CD8-positive, alpha-beta memory T cell (primary cell): ENCODE results near the gene NPAS3. TPM values are rescaled to one million over a fixed set of nuclear protein-coding genes. Genes with fewer than 3 reads are reported as not detected.

Source experiments
- CTCF ChIA-PET: fragments of 350-600 bp; sonication (Branson Sonifier 250); formaldehyde crosslinking; loops from one replicate; lab custom pipeline; 2021; ENCODE audit warnings: antibody characterized with exemption; lab: Charles Lee
- POLR2A ChIA-PET: fragments of 350-600 bp; sonication (Branson Sonifier 250); formaldehyde crosslinking; loops from one replicate; lab custom pipeline; 2021; ENCODE audit warnings: antibody characterized with exemption; lab: Charles Lee
- DNase-seq, 5 donors: peaks; one replicate each; pipeline versions ENCODE4 v3.0.0 to v3.0.0-alpha.2; 2020 to 2022; ENCODE audit warnings: mixed read lengths in 1 of 5
- H3K27ac ChIP-seq: one replicate; pipeline ENCODE4 v1.7.0; 2013; ENCODE audit warnings: low read depth, mild to moderate bottlenecking, low read length, moderate library complexity
- H3K27me3 ChIP-seq: 2 replicates; pipeline ENCODE4 v1.7.0; 2013; ENCODE audit warnings: low read length, mild to moderate bottlenecking; ENCODE audit not compliant: insufficient read depth, poor library complexity, severe bottlenecking
- H3K36me3 ChIP-seq: 2 replicates; pipeline ENCODE4 v1.7.0; 2013; ENCODE audit warnings: mild to moderate bottlenecking, low read length, moderate library complexity; ENCODE audit not compliant: insufficient read depth
- H3K4me1 ChIP-seq: 2 replicates; pipeline ENCODE4 v1.7.0; 2013; ENCODE audit warnings: mild to moderate bottlenecking, low read length, moderate library complexity; ENCODE audit not compliant: insufficient read depth
- H3K4me3 ChIP-seq: 2 replicates; pipeline ENCODE4 v1.7.0; 2013; ENCODE audit warnings: mild to moderate bottlenecking, low read length
- H3K9me3 ChIP-seq: 2 replicates; pipeline ENCODE4 v1.7.0; 2013; ENCODE audit warnings: mild to moderate bottlenecking, low read length
- H3K27ac Mint-ChIP-seq, 8 donors: one replicate each; pipeline ENCODE4 v1.8.0; 2020 to 2021; ENCODE audit warnings: mixed read lengths in 8 of 8, mild to moderate bottlenecking in 6 of 8, inconsistent platforms in 3 of 8, moderate library complexity in 3 of 8
- H3K27me3 Mint-ChIP-seq, 2 donors: one replicate each; pipeline ENCODE4 v1.8.0; 2020 to 2021; ENCODE audit warnings: mixed read lengths in 2 of 2, mild to moderate bottlenecking in 1 of 2, moderate library complexity in 1 of 2
- H3K36me3 Mint-ChIP-seq, 3 donors: one replicate each; pipeline ENCODE4 v1.8.0; 2020 to 2021; ENCODE audit warnings: mixed read lengths in 3 of 3, inconsistent platforms in 1 of 3, mild to moderate bottlenecking in 1 of 3
- H3K4me1 Mint-ChIP-seq, 3 donors: one replicate each; pipeline ENCODE4 v1.8.0; 2020 to 2021; ENCODE audit warnings: mixed read lengths in 3 of 3, inconsistent platforms in 1 of 3, mild to moderate bottlenecking in 1 of 3
- H3K4me3 Mint-ChIP-seq, 7 donors: one replicate each; pipeline ENCODE4 v1.8.0; 2020 to 2021; ENCODE audit warnings: mixed read lengths in 7 of 7, mild to moderate bottlenecking in 6 of 7, moderate library complexity in 4 of 7, inconsistent platforms in 2 of 7
- H3K9me3 Mint-ChIP-seq, 5 donors: one replicate each; pipeline ENCODE4 v1.8.0; 2020 to 2022; ENCODE audit warnings: mixed read lengths in 5 of 5, mild to moderate bottlenecking in 3 of 5, moderate library complexity in 2 of 5, inconsistent platforms in 1 of 5
- polyA plus RNA-seq: library from polyadenylated mRNA; unstranded; fragments of 300-500 nt; fragmentation: Illumina TruSeq; gene quantifications from one replicate; pipeline ENCODE4 v1.2.3, GENCODE V29; 2021
- total RNA-seq, 2 experiments: library from RNA; stranded (reverse); gene quantifications; one replicate each; pipeline ENCODE4 v1.2.3, GENCODE V29; 2021

NPAS3 gene
- total and polyA plus RNA-seq, 3 experiments from 2014 or later, result not detected

GRCh38 chr14:33362934-33363333 is 424.3 kb downstream of the NPAS3 start:
- Mint-ChIP-seq H3K4me3 (no peak overlapping the region), H3K4me1 (no peaks in the 10 kb centered on the region), H3K27me3 (no peaks in the 10 kb centered on the region), H3K9me3 (peaks cover 1 to 9% (median 2%) of the 10 kb centered on the region in 5 donors), H3K36me3 (no peaks in the 10 kb centered on the region), H3K27ac (peak overlapping the region in 1 of 8 donors; percentile 66)
- H3K9me3 ChIP-seq, result no peaks in the 10 kb centered on the region
- CTCF ChIA-PET, result no interaction called here
- H3K27me3 ChIP-seq, result no peaks in the 10 kb centered on the region
- POLR2A ChIA-PET, result no interaction called here
- no peak overlapping the region for H3K27ac ChIP-seq
- DNase-seq, result no peak
- no peak overlapping the region for H3K4me3 ChIP-seq
- no peaks in the 10 kb centered on the region for H3K4me1 ChIP-seq
- H3K36me3 ChIP-seq, result no peaks in the 10 kb centered on the region

- Mint-ChIP-seq H3K4me1 (no peaks in the 10 kb centered on the region), H3K9me3 (peaks cover 0 to 11% (median 2%) of the 10 kb centered on the region in 5 donors), H3K27ac (no peak overlapping the region), H3K27me3 (no peaks in the 10 kb centered on the region), H3K4me3 (no peak overlapping the region), H3K36me3 (no peaks in the 10 kb centered on the region)
- Histone ChIP-seq H3K27me3 (no peaks in the 10 kb centered on the region), H3K9me3 (no peaks in the 10 kb centered on the region), H3K36me3 (no peaks in the 10 kb centered on the region), H3K4me1 (no peaks in the 10 kb centered on the region), H3K27ac (no peak overlapping the region), H3K4me3 (no peak overlapping the region)
- CTCF ChIA-PET, result no interaction called here
- POLR2A ChIA-PET, result no interaction called here
- no peak for DNase-seq
Observed at GRCh38 chr14:33363682-33364081, 425.0 kb downstream of the NPAS3 start.

DNA sequence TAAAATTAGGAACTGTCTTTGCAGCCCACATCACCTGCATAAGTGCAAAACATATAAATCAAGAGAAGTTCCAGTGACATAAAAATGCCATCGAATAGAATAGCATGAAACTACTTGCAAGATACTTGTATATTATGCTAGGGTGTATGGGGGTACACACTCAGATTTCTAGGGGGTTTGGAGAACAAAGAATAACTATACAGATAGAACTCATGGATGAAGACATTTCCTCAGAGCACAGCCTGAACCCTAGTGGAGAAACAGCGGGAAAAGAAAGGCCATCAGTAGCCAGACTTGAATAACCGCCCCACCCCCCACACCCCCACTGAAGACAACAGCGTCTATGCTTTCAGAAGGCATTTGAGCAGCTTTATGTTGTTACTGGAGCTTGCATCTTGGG is 425.8 kb downstream of the NPAS3 start:
- no peak overlapping the region for H3K27ac ChIP-seq
- no peaks in the 10 kb centered on the region for H3K36me3 ChIP-seq
- CTCF ChIA-PET, result no interaction called here
- Mint-ChIP-seq H3K9me3 (peaks cover 0 to 9% (median 2%) of the 10 kb centered on the region in 5 donors), H3K4me3 (no peak overlapping the region), H3K36me3 (no peaks in the 10 kb centered on the region), H3K4me1 (no peaks in the 10 kb centered on the region), H3K27me3 (peaks cover 0 to 2% of the 10 kb centered on the region in 2 donors), H3K27ac (no peak overlapping the region)
- no peaks in the 10 kb centered on the region for H3K27me3 ChIP-seq
- POLR2A ChIA-PET, result no interaction called here
- H3K4me1 ChIP-seq, result no peaks in the 10 kb centered on the region
- no peak for DNase-seq
- no peaks in the 10 kb centered on the region for H3K9me3 ChIP-seq
- no peak overlapping the region for H3K4me3 ChIP-seq

- Histone ChIP-seq H3K9me3 (no peaks in the 10 kb centered on the region), H3K27me3 (no peaks in the 10 kb centered on the region), H3K27ac (no peak overlapping the region), H3K4me1 (no peaks in the 10 kb centered on the region), H3K4me3 (no peak overlapping the region), H3K36me3 (no peaks in the 10 kb centered on the region)
- Mint-ChIP-seq H3K9me3 (peaks cover 0 to 4% (median 1%) of the 10 kb centered on the region in 5 donors), H3K4me3 (no peak overlapping the region), H3K4me1 (no peaks in the 10 kb centered on the region), H3K36me3 (no peaks in the 10 kb centered on the region), H3K27ac (no peak overlapping the region), H3K27me3 (peaks cover 0 to 2% of the 10 kb centered on the region in 2 donors)
- no peak for DNase-seq
- POLR2A ChIA-PET, result no interaction called here
- CTCF ChIA-PET, result no interaction called here
Observed at GRCh38 chr14:33369041-33369440, 430.4 kb downstream of the NPAS3 start.

GRCh38 chr14:33369972-33370371 is 431.3 kb downstream of the NPAS3 start:
- H3K27me3 ChIP-seq, result no peaks in the 10 kb centered on the region
- Mint-ChIP-seq H3K9me3 (peaks cover 1 to 6% (median 2%) of the 10 kb centered on the region in 5 donors), H3K27me3 (peaks cover 0 to 2% of the 10 kb centered on the region in 2 donors), H3K4me3 (no peak overlapping the region), H3K36me3 (no peaks in the 10 kb centered on the region), H3K27ac (no peak overlapping the region), H3K4me1 (no peaks in the 10 kb centered on the region)
- no peak overlapping the region for H3K27ac ChIP-seq
- H3K36me3 ChIP-seq, result no peaks in the 10 kb centered on the region
- no peaks in the 10 kb centered on the region for H3K4me1 ChIP-seq
- H3K9me3 ChIP-seq, result no peaks in the 10 kb centered on the region
- CTCF ChIA-PET, result no interaction called here
- H3K4me3 ChIP-seq, result no peak overlapping the region
- POLR2A ChIA-PET, result no interaction called here
- DNase-seq, result no peak

- no peak overlapping the region for H3K27ac ChIP-seq
- H3K4me3 ChIP-seq, result no peak overlapping the region
- no peaks in the 10 kb centered on the region for H3K36me3 ChIP-seq
- no peaks in the 10 kb centered on the region for H3K36me3 Mint-ChIP-seq
- no peak for DNase-seq
- H3K27me3 Mint-ChIP-seq, result peaks cover 0 to 2% of the 10 kb centered on the region in 2 donors
- H3K4me3 Mint-ChIP-seq, result no peak overlapping the region
- no peaks in the 10 kb centered on the region for H3K4me1 Mint-ChIP-seq
- H3K27ac Mint-ChIP-seq, result no peak overlapping the region
- H3K9me3 ChIP-seq, result no peaks in the 10 kb centered on the region
- H3K9me3 Mint-ChIP-seq, result peaks cover 1 to 6% (median 3%) of the 10 kb centered on the region in 5 donors
- CTCF ChIA-PET, result no interaction called here
- H3K4me1 ChIP-seq, result no peaks in the 10 kb centered on the region
- H3K27me3 ChIP-seq, result no peaks in the 10 kb centered on the region
- POLR2A ChIA-PET, result no interaction called here
Observed at GRCh38 chr14:33370426-33370825, 431.7 kb downstream of the NPAS3 start.

GRCh38 chr14:33375196-33375595 is 436.5 kb downstream of the NPAS3 start:
- no peaks in the 10 kb centered on the region for H3K27me3 ChIP-seq
- Mint-ChIP-seq H3K36me3 (no peaks in the 10 kb centered on the region), H3K9me3 (peaks cover 0 to 14% (median 2%) of the 10 kb centered on the region in 5 donors), H3K27ac (no peak overlapping the region), H3K4me1 (no peaks in the 10 kb centered on the region), H3K27me3 (no peaks in the 10 kb centered on the region), H3K4me3 (no peak overlapping the region)
- H3K27ac ChIP-seq, result no peak overlapping the region
- no peaks in the 10 kb centered on the region for H3K9me3 ChIP-seq
- no peaks in the 10 kb centered on the region for H3K36me3 ChIP-seq
- no peaks in the 10 kb centered on the region for H3K4me1 ChIP-seq
- ChIA-PET CTCF (no interaction called here), POLR2A (no interaction called here)
- H3K4me3 ChIP-seq, result no peak overlapping the region
- no peak for DNase-seq

GRCh38 chr14:33375786-33376185 is 437.1 kb downstream of the NPAS3 start:
- POLR2A ChIA-PET, result no interaction called here
- DNase-seq, result no peak
- H3K9me3 Mint-ChIP-seq, result peaks cover 0 to 14% (median 2%) of the 10 kb centered on the region in 5 donors
- no peak overlapping the region for H3K27ac Mint-ChIP-seq
- no peak overlapping the region for H3K4me3 Mint-ChIP-seq
- H3K27me3 ChIP-seq, result no peaks in the 10 kb centered on the region
- no peaks in the 10 kb centered on the region for H3K36me3 Mint-ChIP-seq
- no peak overlapping the region for H3K4me3 ChIP-seq
- H3K9me3 ChIP-seq, result no peaks in the 10 kb centered on the region
- H3K36me3 ChIP-seq, result no peaks in the 10 kb centered on the region
- CTCF ChIA-PET, result no interaction called here
- H3K4me1 Mint-ChIP-seq, result no peaks in the 10 kb centered on the region
- H3K4me1 ChIP-seq, result no peaks in the 10 kb centered on the region
- no peak overlapping the region for H3K27ac ChIP-seq
- H3K27me3 Mint-ChIP-seq, result no peaks in the 10 kb centered on the region

- ChIA-PET POLR2A (no interaction called here), CTCF (no interaction called here)
- Mint-ChIP-seq H3K36me3 (no peaks in the 10 kb centered on the region), H3K27ac (no peak overlapping the region), H3K4me3 (no peak overlapping the region), H3K9me3 (peaks cover 0 to 14% (median 2%) of the 10 kb centered on the region in 5 donors), H3K27me3 (no peaks in the 10 kb centered on the region), H3K4me1 (no peaks in the 10 kb centered on the region)
- Histone ChIP-seq H3K27ac (no peak overlapping the region), H3K9me3 (no peaks in the 10 kb centered on the region), H3K4me1 (no peaks in the 10 kb centered on the region), H3K4me3 (no peak overlapping the region), H3K36me3 (no peaks in the 10 kb centered on the region), H3K27me3 (no peaks in the 10 kb centered on the region)
- DNase-seq, result no peak
Observed at GRCh38 chr14:33376510-33376909, 437.8 kb downstream of the NPAS3 start.
